ENCODE measurements around the gene PARD3B.

DNA sequence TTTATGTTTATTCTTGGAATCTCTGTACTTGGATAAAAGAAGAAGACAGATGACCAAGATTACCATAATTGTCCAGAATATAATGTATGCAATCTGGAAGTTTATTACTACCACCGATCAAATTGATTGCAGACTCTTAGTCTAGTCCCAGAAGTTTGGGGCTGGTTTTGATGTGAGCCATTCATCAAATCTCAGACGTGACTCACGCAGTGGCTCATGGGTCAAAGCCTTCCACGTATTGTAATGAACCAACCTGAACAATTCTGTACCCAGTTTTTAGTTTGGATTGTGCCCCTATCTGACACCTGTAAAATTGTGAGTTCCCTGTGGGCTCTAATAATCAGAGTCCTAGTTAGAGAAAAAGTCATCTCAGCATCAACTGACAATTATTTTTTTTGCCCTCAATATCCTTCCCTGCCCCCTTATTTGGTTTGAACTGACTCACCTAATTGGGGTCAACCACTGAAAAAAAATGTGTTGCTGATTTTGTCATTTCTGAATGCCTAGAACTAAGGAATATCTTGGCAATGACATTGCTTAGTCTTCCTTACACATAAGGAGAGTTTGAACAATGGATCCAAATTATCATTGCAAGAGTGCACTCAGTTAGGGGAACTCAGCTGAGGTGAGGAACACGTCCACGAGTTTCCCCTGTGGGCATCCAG is 917.5 kb downstream of the PARD3B start:
- TF ChIP-seq CTCF (IDR thresholded peaks at IDR 0.05; ENCODE audit: insufficient read depth, low read length, poor library complexity, severe bottlenecking) (no peak), EZH2phosphoT487 (conservative IDR thresholded peaks at IDR 0.05; ENCODE audit: low read length) (no peak)

Data from SU-DHL-6 (cell line).